Measurements from ENCODE around the gene SCT.

GRCh38 chr11:597166-597725, 29.7 kb downstream of the SCT start:
- TF ChIP-seq CTCF (IDR thresholded peaks at IDR 0.05), result no peak
- no peak for TF ChIP-seq POLR2A (IDR thresholded peaks at IDR 0.05)

Measured in upper lobe of left lung (tissue), 4 donors.